ENCODE data around the gene SIM2.

GRCh38 chr21:36784947-36785346 is 86.0 kb downstream of the SIM2 start:
- TF ChIP-seq TAF1 (IDR thresholded peaks at IDR 0.05; ENCODE audit: borderline replicate concordance, insufficient read depth, low read length) = no peak
- no peak for TF ChIP-seq REST (IDR thresholded peaks at IDR 0.05; ENCODE audit: insufficient read depth in 1 of 2, low read depth in 2 of 2, low read length in 2 of 2)

Data from PFSK-1 (cell line).